Measurements from ENCODE around the gene DEFB113. TPM values are rescaled to one million over a fixed set of nuclear protein-coding genes. Genes with fewer than 3 reads are reported as not detected.

DEFB113 gene, protein sequence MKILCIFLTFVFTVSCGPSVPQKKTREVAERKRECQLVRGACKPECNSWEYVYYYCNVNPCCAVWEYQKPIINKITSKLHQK
- not detected in 2 replicates for total RNA-seq (2014; rRNA removed; shearing (Covaris generic); ENCODE audit: low replicate concordance)

DNA sequence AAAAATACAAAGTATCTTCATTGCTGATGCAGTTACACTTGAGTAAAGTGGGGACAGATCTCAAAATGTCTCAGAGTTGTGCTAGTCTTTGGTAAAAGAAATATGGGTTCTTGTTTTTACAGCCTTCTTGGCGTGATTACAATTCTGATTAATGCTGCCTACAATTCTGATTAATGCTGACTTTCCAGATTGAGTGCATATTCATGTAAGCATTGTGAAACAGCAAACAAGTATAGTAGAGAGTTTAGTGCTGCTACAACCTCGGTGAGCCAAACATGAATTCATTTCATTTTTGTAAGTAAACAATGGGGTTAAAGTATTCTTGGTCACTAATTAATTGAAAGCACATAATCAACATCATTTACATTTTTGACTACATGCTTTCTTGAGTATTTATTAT is at the start of gene DEFB113:
DEFB113 (minus strand) TSS at position 21 of the 400 bp plus-strand sequence; CDS start at position 21, 0 bp downstream.
- Histone ChIP-seq H3K9me3 (no peaks in the 10 kb centered on the region), H3K27me3 (no peaks in the 10 kb centered on the region), H3K4me3 (no peak within 1 kb of the TSS), H3K36me3 (no peaks in the 10 kb centered on the region)
- DNase-seq: no peak

DNA sequence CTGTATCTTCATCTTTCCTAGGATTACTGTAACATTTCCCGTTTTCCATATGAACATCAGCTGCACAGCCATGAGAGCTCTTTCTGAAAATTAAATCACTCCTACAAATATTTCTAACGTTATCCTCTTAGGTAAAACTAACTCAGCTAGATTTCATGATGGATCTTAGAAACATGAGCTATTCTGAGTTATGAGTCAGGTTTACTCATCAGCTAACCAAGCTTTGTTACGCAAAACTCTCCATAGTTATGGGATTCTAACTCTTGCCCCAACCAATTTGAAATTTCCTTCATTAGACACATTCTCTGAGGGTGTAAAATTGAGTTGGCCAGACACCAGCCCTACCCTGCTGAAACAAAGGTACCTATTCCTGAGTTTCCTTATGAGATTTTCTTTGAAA is 38.4 kb upstream of the DEFB113 start:
- Histone ChIP-seq H3K4me3 (no peak overlapping the region), H3K9me3 (no peaks in the 10 kb centered on the region), H3K27me3 (no peaks in the 10 kb centered on the region), H3K36me3 (no peaks in the 10 kb centered on the region)
- no peak for DNase-seq

DNA sequence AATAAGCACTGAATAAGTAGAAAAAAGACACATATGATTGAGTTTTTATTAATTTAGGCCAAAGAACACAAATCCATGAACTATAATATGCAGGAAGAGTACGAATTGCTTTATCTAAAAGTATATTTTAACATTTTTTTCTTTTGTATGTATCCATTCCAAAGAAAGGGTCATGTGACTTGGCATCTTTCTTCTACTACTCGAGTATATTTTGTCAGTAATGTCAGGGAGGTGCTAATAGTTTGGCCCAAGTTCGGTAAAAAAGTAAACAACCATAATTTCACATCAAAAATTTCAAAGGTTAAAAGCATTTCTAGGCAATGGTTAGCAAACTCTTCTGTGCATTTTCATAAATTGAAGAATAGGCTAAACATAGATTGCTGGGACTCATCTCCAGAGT is 33.7 kb upstream of the DEFB113 start:
- no peaks in the 10 kb centered on the region for H3K27me3 ChIP-seq
- no peak overlapping the region for H3K4me3 ChIP-seq
- H3K9me3 ChIP-seq: no peaks in the 10 kb centered on the region
- DNase-seq: no peak
- H3K36me3 ChIP-seq: no peaks in the 10 kb centered on the region

DNA sequence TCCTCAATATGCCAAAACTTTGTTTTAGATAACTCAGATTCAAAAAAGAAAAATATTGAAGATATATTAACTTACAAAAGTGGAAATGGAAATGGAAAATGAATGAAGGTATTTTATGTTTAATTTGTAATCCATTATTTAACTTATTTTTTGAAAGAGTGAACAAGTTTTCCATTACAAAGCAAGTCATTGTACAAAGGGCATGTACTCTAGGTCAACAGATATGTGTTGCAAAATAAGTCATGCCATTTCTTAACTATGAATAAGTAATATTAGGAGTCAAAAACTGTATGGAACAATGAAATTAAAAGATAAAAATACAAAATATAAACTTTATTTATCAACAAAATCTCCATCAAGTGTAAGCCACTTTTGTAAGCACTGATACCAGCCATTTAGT is 25.9 kb upstream of the DEFB113 start:
- H3K9me3 ChIP-seq: no peaks in the 10 kb centered on the region
- no peak overlapping the region for H3K4me3 ChIP-seq
- no peak for DNase-seq
- H3K36me3 ChIP-seq: no peaks in the 10 kb centered on the region
- H3K27me3 ChIP-seq: no peaks in the 10 kb centered on the region

DNA sequence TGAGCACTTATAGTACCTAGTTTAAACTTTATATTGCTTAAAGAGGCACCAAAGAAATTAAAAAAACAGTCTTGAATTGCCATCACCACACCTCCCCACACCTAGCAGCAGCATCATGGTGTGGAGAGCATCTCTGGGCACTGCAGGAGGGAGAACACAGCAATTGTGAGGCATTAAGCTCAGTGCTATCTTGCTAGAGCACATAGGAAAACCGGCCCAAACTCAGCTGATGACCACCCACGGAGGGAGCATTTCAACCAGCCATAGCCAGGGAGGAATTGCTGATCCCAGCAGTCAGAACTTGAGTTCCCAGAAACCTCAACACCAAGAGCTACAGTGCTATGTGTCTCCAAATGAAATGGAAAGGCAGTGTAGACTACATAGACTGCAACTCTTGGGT is 19.5 kb upstream of the DEFB113 start:
- H3K4me3 ChIP-seq: no peak overlapping the region
- DNase-seq: no peak
- no peaks in the 10 kb centered on the region for H3K9me3 ChIP-seq
- H3K27me3 ChIP-seq: no peaks in the 10 kb centered on the region
- no peaks in the 10 kb centered on the region for H3K36me3 ChIP-seq

DNA sequence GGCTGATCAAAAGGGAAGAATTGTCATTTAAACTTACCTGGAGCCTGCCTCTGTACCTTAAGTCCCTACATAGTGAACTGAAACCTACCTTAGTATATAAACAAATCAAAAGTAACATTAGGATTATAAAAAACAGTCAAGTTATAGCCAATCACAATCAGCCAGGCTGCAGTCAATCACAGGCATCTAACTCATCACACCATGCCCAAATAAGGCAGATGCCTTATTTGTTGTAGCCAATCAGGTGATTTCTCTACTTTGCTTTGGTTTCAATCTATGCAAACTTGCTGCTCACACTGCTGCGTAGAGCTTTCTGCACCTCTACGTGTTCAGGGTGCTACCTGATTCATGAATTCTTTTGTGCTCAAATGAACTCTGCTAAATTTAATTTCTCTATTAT is 18.3 kb upstream of the DEFB113 start:
- no peak for DNase-seq
- no peak overlapping the region for H3K4me3 ChIP-seq
- no peaks in the 10 kb centered on the region for H3K36me3 ChIP-seq
- no peaks in the 10 kb centered on the region for H3K27me3 ChIP-seq
- no peaks in the 10 kb centered on the region; the same call in 1 of the 2 replicates for H3K9me3 ChIP-seq

DNA sequence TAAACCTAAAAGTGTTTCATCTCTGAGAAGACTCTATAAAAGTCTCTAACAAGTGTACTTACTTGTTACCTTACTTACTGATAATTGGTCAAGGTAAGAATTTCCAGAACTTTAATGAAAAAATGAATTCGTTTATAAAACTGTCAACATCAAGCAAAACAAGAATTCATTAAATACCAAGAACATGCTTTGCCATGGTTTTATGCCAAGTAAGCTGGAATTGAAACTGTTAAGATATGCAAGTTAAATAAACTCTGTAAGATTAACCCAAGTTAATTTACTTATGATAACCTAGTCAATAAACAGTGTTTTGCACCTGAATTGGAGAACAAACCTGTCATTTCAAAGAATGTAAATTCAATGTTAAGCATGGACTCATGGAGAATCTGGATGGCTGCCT is 17.1 kb upstream of the DEFB113 start:
- H3K27me3 ChIP-seq: no peaks in the 10 kb centered on the region
- no peaks in the 10 kb centered on the region; the same call in 1 of the 2 replicates for H3K9me3 ChIP-seq
- no peak for DNase-seq
- no peaks in the 10 kb centered on the region for H3K36me3 ChIP-seq
- H3K4me3 ChIP-seq: no peak overlapping the region

DNA sequence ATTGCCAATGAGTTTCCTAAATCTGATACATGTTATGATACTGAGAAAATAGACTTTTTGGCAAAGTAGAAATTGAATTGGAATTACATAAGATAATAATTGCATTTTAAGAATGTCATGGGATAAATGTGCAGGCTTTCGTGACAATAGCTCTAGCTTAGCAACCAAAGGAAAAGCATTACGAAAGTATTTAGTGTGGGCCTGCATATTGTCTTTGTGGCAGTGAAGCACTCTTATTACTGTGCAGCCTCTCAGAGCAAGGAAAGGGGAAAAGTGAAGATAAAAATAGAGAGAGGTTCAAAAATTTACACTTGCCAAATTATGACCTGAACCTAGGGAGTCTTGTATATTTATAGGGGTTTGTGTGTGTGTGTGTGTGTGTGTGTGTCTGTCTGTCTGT is 12.6 kb upstream of the DEFB113 start:
- Histone ChIP-seq H3K4me3 (no peak overlapping the region), H3K27me3 (no peaks in the 10 kb centered on the region), H3K36me3 (no peaks in the 10 kb centered on the region), H3K9me3 (no peaks in the 10 kb centered on the region; the same call in 1 of the 2 replicates)
- DNase-seq: no peak

DNA sequence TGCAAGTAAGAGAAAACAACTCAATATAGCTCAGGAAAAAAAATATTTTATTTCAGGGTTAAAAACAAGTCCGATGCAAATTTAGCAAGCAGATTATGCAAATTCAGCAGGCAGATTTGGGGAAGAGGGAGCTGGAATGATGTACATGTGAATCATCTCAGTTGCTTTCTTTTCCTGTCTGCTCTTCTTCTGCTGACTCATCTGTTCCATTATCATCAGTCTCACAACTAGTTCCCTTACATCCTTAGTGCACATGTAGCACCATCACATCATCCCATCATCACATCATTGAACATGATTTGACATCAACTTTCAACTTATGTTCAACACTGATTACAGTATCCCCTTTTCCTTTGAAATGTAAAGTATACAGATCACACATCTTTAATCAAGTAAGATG is 11.5 kb upstream of the DEFB113 start:
- no peaks in the 10 kb centered on the region; the same call in 1 of the 2 replicates for H3K9me3 ChIP-seq
- no peaks in the 10 kb centered on the region for H3K36me3 ChIP-seq
- peak; percentile 14 for DNase-seq

DNA sequence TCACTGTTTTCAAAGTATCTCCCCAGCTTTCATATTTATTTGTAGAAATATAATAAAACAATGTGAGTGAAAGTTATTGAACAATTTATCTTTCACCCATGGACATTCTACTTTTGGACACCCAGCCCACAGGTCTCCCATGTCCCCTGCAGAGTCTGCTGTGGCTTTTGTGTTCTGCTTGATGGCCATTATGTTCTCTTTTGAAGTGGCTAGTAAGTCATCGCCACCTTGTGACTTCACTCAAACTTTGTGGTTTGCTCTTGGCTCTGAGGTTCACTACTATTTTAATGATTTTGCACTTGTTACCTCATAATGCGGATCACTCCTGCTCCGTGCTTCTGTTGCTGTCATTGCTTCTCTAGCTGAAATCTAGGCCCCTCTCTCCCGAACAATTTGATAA is 10.2 kb upstream of the DEFB113 start:
- DNase-seq: no peak
- Histone ChIP-seq H3K4me3 (no peak overlapping the region), H3K36me3 (no peaks in the 10 kb centered on the region), H3K27me3 (no peaks in the 10 kb centered on the region), H3K9me3 (no peaks in the 10 kb centered on the region; the same call in 1 of the 2 replicates)

More for the DNA sequence above, 11.5 kb upstream of the DEFB113 start:
- H3K27me3 ChIP-seq: no peaks in the 10 kb centered on the region
- H3K4me3 ChIP-seq: no peak overlapping the region

DNA sequence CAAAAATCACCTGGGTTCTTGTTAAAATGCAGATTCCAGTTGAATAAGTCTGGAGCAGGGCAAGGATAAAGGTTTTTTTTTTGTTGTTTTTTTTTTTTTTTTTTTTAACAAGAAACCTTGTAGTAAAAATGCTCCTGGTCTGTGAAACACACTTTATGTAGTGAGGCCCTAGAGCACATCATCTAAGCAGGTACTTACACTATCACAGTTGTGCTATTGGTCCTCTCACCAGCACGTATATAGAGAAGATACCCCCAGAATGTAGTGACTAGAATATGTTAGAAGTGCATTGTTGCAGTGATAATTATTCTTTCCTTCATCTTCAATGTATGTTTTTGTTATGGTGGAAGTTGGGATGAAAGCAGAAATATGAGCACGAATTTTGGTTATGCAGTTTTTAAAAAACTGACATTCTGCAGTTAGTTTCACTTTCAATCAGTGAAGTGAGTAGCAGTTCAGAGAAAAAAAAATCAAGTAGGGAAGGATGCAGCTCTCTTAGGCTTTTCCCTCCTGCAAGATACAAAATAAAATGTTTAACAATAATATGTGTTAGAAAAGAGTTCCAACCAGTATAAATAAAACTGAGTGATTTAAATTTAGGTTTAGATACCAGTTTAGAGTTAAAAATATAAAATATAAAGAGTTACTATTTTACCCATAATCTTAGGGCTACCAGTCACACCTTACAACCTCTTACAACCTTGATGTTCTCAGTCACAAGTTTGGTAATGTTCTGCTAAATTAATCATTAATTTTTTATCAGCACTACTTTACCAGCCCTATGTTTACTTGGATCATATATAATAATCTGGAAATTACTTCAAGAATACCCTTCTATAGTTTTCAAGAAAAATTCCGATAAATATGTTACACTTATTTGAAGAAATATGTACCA is 9.2 kb upstream of the DEFB113 start:
- Histone ChIP-seq H3K36me3 (no peaks in the 10 kb centered on the region), H3K4me3 (peak overlapping the region; percentile 43), H3K27me3 (no peaks in the 10 kb centered on the region), H3K9me3 (no peaks in the 10 kb centered on the region; the same call in 1 of the 2 replicates)
- DNase-seq: no peak

DNA sequence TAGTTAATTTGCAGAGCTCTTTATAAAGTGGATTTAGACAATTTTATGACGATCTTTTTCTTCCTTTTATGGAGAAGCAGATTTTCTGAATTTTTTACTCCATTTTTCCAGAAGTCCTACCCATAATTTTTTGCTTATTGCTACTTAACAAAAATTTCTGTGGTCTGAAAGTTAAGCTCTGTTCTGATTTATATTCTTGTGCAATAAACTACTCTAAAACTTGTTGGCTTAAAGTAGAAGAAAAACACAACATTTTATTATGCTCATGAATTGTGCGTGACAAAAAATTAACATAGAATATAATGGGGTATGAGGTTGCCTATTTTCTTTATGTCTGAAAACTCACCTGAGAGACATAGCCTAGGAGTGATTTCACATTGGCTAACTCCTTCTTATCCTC is 2.6 kb downstream of the DEFB113 start:
- DNase-seq: no peak

DNA sequence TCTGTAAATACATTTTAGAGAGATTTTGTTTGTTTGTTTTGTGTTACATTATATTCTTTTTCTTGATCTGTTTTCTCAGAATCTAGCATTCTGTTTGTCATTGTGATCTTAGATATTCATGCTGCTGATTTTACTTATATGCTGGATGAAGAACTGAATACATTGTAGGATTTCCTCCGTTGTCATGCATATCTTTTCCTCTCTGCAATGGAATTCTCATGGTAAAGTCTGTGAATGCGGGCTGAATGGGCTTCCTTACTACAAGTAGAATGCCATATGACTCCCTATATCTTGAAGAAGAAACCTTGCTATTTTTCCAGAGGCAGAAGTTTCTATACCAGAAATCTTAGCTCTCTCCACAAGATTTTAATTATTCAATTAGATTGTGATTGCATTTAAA is 3.1 kb downstream of the DEFB113 start:
- H3K36me3 ChIP-seq: no peaks in the 10 kb centered on the region
- no peak for DNase-seq
- no peaks in the 10 kb centered on the region for H3K9me3 ChIP-seq
- no peaks in the 10 kb centered on the region for H3K27me3 ChIP-seq
- H3K4me3 ChIP-seq: no peak overlapping the region

More for the DNA sequence above, 2.6 kb downstream of the DEFB113 start:
- H3K36me3 ChIP-seq: no peaks in the 10 kb centered on the region
- no peak overlapping the region for H3K4me3 ChIP-seq
- no peaks in the 10 kb centered on the region for H3K9me3 ChIP-seq
- H3K27me3 ChIP-seq: no peaks in the 10 kb centered on the region

DNA sequence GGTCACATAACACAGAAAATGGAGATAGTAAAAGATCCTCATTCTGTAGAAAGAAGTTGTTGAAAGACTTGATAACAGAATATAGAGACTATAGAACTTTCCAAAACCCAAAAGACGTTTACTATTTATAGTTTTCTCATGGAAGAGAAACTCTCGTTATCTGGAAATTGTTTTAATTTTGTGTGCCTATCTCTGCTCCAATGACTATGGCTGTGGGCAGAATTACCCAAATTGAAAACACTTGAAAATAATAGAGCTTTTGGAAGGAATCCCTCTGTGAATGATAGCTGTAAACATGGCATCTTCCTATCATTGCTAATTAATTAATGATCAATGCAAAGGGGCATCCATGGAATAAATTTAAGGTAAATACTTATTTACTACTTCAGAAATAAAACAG is 5.4 kb downstream of the DEFB113 start, which contains the start of gene DEFB114:
DEFB114 (minus strand) TSS at position 101 of the 400 bp plus-strand sequence; CDS start at position 42, 59 bp downstream.
- no peak within 1 kb of the TSS for H3K4me3 ChIP-seq
- DNase-seq: no peak
- peaks cover 6% of the 10 kb centered on the region for H3K9me3 ChIP-seq
- no peaks in the 10 kb centered on the region for H3K36me3 ChIP-seq
- no peaks in the 10 kb centered on the region for H3K27me3 ChIP-seq

DNA sequence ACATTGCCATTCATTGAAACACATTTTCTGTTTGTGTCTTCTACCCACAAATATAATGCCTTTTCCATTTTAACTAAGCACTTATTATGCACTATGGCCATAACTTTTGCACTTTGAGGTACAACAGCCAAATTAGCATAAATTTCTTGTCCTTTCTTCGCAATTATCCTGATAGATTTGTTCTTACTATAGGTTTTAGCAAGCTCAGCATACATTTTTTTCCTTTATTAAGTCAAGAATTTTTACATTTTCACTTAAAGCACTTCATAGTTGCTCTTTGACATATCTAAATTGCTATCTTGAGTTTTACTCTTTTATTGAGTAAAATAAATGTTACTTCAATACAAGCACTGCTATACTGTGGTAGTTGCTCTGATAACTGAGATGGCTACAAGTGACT is 11.2 kb downstream of the DEFB113 start:
- Histone ChIP-seq H3K9me3 (peaks cover 6% of the 10 kb centered on the region), H3K4me3 (no peak overlapping the region), H3K27me3 (no peaks in the 10 kb centered on the region), H3K36me3 (no peaks in the 10 kb centered on the region)
- DNase-seq: no peak

DNA sequence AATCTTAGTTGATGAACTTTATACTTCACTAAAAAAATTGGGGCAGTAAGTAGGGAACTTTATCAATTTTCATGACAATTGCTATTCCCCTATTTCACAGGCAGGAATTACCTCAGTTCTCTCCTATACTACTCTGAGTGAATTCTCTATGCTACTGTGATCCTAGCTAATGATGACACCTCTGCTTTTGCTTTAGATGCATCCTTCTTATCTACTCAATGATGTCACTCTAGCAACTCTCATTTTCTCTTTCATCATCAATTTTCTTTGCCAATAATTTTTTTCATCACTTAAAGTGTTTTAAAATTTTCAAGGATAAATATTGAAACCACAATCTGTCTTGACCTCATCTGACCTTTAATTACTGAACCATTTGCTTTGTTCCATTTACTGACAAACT is 13.6 kb downstream of the DEFB113 start:
- Histone ChIP-seq H3K9me3 (peaks cover 6% of the 10 kb centered on the region), H3K4me3 (no peak overlapping the region), H3K36me3 (no peaks in the 10 kb centered on the region), H3K27me3 (no peaks in the 10 kb centered on the region)
- no peak for DNase-seq

DNA sequence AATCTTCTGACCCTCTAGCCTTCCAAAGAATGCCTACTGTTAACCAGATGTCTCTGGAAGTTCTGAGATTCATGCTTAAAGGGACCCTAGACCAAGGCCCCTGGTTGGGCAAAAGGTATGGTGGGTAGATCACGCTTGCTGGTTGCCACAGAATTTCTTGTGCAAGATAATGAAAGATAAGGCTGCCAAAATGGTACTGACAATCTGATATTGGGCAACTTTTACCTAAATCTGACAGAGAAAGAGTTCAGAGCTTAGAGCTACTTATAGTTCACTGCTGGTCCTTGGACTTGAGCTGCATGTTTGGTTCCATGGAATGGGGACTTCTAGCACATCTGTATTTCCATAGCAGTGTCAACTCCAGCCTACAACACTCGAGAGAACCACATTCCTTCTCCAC is 17.5 kb downstream of the DEFB113 start:
- H3K9me3 ChIP-seq: no peaks in the 10 kb centered on the region
- DNase-seq: no peak
- no peaks in the 10 kb centered on the region for H3K36me3 ChIP-seq
- H3K4me3 ChIP-seq: no peak overlapping the region
- no peaks in the 10 kb centered on the region for H3K27me3 ChIP-seq

DNA sequence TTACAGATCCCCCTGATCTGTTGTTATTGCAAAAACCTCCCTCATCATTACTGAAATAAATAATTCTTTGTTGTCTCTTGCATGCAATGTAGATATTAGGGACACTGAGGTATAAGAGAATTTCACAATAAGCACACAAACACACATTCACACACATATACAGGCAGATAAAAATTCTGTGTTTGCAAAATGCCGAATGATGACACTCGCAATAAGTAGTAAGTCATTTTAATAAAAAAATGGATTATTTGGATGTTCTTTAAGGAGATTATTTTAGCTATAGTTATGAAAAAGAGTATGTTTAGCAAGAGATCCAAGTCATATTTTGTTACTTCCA is 19.0 kb downstream of the DEFB113 start:
- no peaks in the 10 kb centered on the region for H3K36me3 ChIP-seq
- H3K27me3 ChIP-seq: no peaks in the 10 kb centered on the region
- H3K4me3 ChIP-seq: no peak overlapping the region
- H3K9me3 ChIP-seq: no peaks in the 10 kb centered on the region
- DNase-seq: no peak

Data from MG63 (cell line).